Activated CD8-positive, alpha-beta memory T cell treated with anti-CD3 and anti-CD28 coated beads, Interleukin-2, amount 10 ng/mL, durations not matched to agents 7 days and 5 days (primary cell): ENCODE measurements around the gene TP53TG5. TPM values are rescaled to one million over a fixed set of nuclear protein-coding genes. Genes with fewer than 3 reads are reported as not detected.

Experiments
- microRNA-seq: library from miRNA; unstranded; fragments of <30 nt; microRNA quantifications from one replicate; pipeline ENCODE4 v1.2.0, GENCODE V29; 2022
- total RNA-seq, 2 experiments: library from RNA; stranded (reverse); gene quantifications; one replicate each; pipeline ENCODE4 v1.2.3, GENCODE V29; 2021

TP53TG5 gene
- total RNA-seq, 2 experiments from 2014 or later, result 0.15 TPM; not detected in 1

Small RNA genes within 50 kb of the gene (microRNA-seq; reads per million reads assigned to microRNA genes)
- gene MIR6812, result not detected

Other genes with a start within 250 kb of the TP53TG5 start
- gene PI3, start 203.4 kb downstream of the TP53TG5 start, total RNA-seq, result not detected
- not detected for gene SEMG1, start 171.3 kb downstream of the TP53TG5 start, total RNA-seq
- not detected for gene SEMG2, start 157.0 kb downstream of the TP53TG5 start, total RNA-seq
- gene SLPI, start 123.8 kb downstream of the TP53TG5 start, total RNA-seq, result not detected
- not detected for gene RBPJL, start 71.5 kb downstream of the TP53TG5 start, total RNA-seq
- 1 to 10 TPM in 1 of 2 experiments, under 1 TPM in 1; 0.64 to 2.2 TPM for gene MATN4, start 70.0 kb downstream of the TP53TG5 start, total RNA-seq
- 10 to 100 TPM; 15.0 to 50.7 TPM for gene SDC4, start 29.9 kb downstream of the TP53TG5 start, total RNA-seq
- gene SYS1, start 15.2 kb downstream of the TP53TG5 start, total RNA-seq, result 10 to 100 TPM; 19.6 to 24.9 TPM
- gene DBNDD2, start 30.0 kb upstream of the TP53TG5 start, total RNA-seq, result 1 to 10 TPM; 6.6 to 9.7 TPM
- gene PIGT, start 37.8 kb upstream of the TP53TG5 start, total RNA-seq, result 10 to 100 TPM; 68.0 to 79.2 TPM
- not detected for gene WFDC2, start 91.4 kb upstream of the TP53TG5 start, total RNA-seq
- not detected for gene SPINT3, start 137.3 kb upstream of the TP53TG5 start, total RNA-seq
- gene WFDC6, start 161.2 kb upstream of the TP53TG5 start, total RNA-seq, result not detected
- gene EPPIN, start 169.1 kb upstream of the TP53TG5 start, total RNA-seq, result not detected
- not detected for gene WFDC8, start 201.0 kb upstream of the TP53TG5 start, total RNA-seq